H9 (cell line): ENCODE results near the gene HFE. TPM values are rescaled to one million over a fixed set of nuclear protein-coding genes. Genes with fewer than 3 reads are reported as not detected.
"Not testable (repeated sequence)": the region's sequence is repeated elsewhere in the genome, so short reads cannot be mapped to it uniquely, and the experiment has no call there.

Source experiments
- DNase-seq: peaks from one replicate; pipeline ENCODE4 v3.0.0-alpha.2; 2017
- H2AFZ ChIP-seq: one replicate; pipeline ENCODE4 v1.6.1; 2013; ENCODE audit warnings: mild to moderate bottlenecking, low read length, control low read depth, moderate library complexity
- H2AK5ac ChIP-seq: 2 replicates; pipeline ENCODE4 v1.6.1; 2013; ENCODE audit warnings: low read length, control low read depth, mixed read lengths; ENCODE audit not compliant: insufficient read length
- H2BK120ac ChIP-seq: one replicate; pipeline ENCODE4 v1.6.1; 2013; ENCODE audit warnings: low read depth, mild to moderate bottlenecking, low read length, control low read depth, inconsistent platforms; ENCODE audit not compliant: poor library complexity, severe bottlenecking
- H2BK12ac ChIP-seq: 2 replicates; pipeline ENCODE4 v1.6.1; 2013; ENCODE audit warnings: low read length, control low read depth, mixed read lengths, low read depth; ENCODE audit not compliant: insufficient read length
- H2BK15ac ChIP-seq: 2 replicates; pipeline ENCODE4 v1.6.1; 2013; ENCODE audit warnings: low read depth, low read length, control low read depth
- H2BK20ac ChIP-seq: one replicate; pipeline ENCODE4 v1.6.1; 2013; ENCODE audit warnings: low read depth, mild to moderate bottlenecking, low read length, control low read depth, inconsistent platforms; ENCODE audit not compliant: poor library complexity, severe bottlenecking
- H2BK5ac ChIP-seq: 2 replicates; pipeline ENCODE4 v1.6.1; 2013; ENCODE audit warnings: low read length, control low read depth, mixed read lengths; ENCODE audit not compliant: insufficient read length
- H3K14ac ChIP-seq: 2 replicates; pipeline ENCODE4 v1.6.1; 2013; ENCODE audit warnings: low read length, control low read depth; ENCODE audit not compliant: insufficient read depth
- H3K18ac ChIP-seq: 2 replicates; pipeline ENCODE4 v1.6.1; 2013; ENCODE audit warnings: low read depth, mild to moderate bottlenecking, mixed read lengths, low read length, control low read depth; ENCODE audit not compliant: insufficient read length
- H3K23ac ChIP-seq: 2 replicates; pipeline ENCODE4 v1.6.1; 2013; ENCODE audit warnings: low read length, control low read depth, mixed read lengths, low read depth; ENCODE audit not compliant: insufficient read length
- H3K23me2 ChIP-seq: 2 replicates; pipeline ENCODE4 v1.6.1; 2013; ENCODE audit warnings: low read depth, mild to moderate bottlenecking, mixed read lengths, low read length, control low read depth; ENCODE audit not compliant: insufficient read length, poor library complexity, severe bottlenecking
- H3K27ac ChIP-seq: 2 replicates; pipeline ENCODE4 v1.5.1; 2013; ENCODE audit warnings: low read length, control low read depth, mixed read lengths, low read depth; ENCODE audit not compliant: insufficient read length
- H3K27me3 ChIP-seq: 2 replicates; pipeline ENCODE4 v1.6.1; 2013; ENCODE audit warnings: low read length, control low read depth, inconsistent platforms; ENCODE audit not compliant: insufficient read depth
- H3K4ac ChIP-seq: 2 replicates; pipeline ENCODE4 v1.6.1; 2013; ENCODE audit warnings: low read depth, mild to moderate bottlenecking, control low read depth, inconsistent platforms, low read length, moderate library complexity
- H3K4me1 ChIP-seq: 2 replicates; pipeline ENCODE4 v1.6.1; 2013; ENCODE audit warnings: low read length, control low read depth, inconsistent platforms; ENCODE audit not compliant: insufficient read depth
- H3K4me2 ChIP-seq: 2 replicates; pipeline ENCODE4 v1.6.1; 2013; ENCODE audit warnings: low read length, control low read depth, mixed read lengths; ENCODE audit not compliant: insufficient read length, insufficient read depth
- H3K56ac ChIP-seq: 2 replicates; pipeline ENCODE4 v1.6.1; 2013; ENCODE audit warnings: low read depth, mild to moderate bottlenecking, mixed read lengths, low read length, control low read depth; ENCODE audit not compliant: insufficient read length
- H3K79me1 ChIP-seq: 2 replicates; pipeline ENCODE4 v1.6.1; 2013; ENCODE audit warnings: low read depth, mild to moderate bottlenecking, moderate library complexity, low read length, control low read depth, inconsistent platforms; ENCODE audit not compliant: insufficient read depth, poor library complexity, severe bottlenecking
- H3K79me2 ChIP-seq: 2 replicates; pipeline ENCODE4 v1.6.1; 2013; ENCODE audit warnings: low read length, control low read depth, inconsistent platforms; ENCODE audit not compliant: insufficient read depth
- H3K9ac ChIP-seq: 2 replicates; pipeline ENCODE4 v1.6.1; 2013; ENCODE audit warnings: low read length, control low read depth, mixed read lengths; ENCODE audit not compliant: insufficient read length; ENCODE audit errors: extremely low read depth
- H3K9me3 ChIP-seq: one replicate; pipeline ENCODE4 v1.6.1; 2013; ENCODE audit warnings: low read depth, low read length, inconsistent platforms; ENCODE audit not compliant: control insufficient read depth
- H3T11ph ChIP-seq: one replicate; pipeline ENCODE4 v1.6.1; 2013; ENCODE audit warnings: mild to moderate bottlenecking, low read length, control low read depth, inconsistent platforms
- H4K20me1 ChIP-seq: one replicate; pipeline ENCODE4 v1.6.1; 2013; ENCODE audit not compliant: control insufficient read depth, insufficient read length, insufficient read depth
- H4K5ac ChIP-seq: 2 replicates; pipeline ENCODE4 v1.6.1; 2013; ENCODE audit warnings: low read depth, mild to moderate bottlenecking, mixed read lengths, low read length, control low read depth; ENCODE audit not compliant: insufficient read length
- H4K8ac ChIP-seq: replicated peaks from 2 replicates; pipeline ENCODE4 v1.6.1; 2013; ENCODE audit warnings: low read length, control low read depth, mixed read lengths, low read depth; ENCODE audit not compliant: insufficient read length
- H4K91ac ChIP-seq: 2 replicates; pipeline ENCODE4 v1.6.1; 2013; ENCODE audit warnings: low read depth, mild to moderate bottlenecking, moderate library complexity, mixed read lengths, low read length, control low read depth; ENCODE audit not compliant: insufficient read length
- H3K27ac Mint-ChIP-seq, 3 experiments: 2 replicates in 2 of 3; 3 replicates in 1 of 3; pipeline ENCODE4 v1.8.0; 2020 to 2021; ENCODE audit warnings: mixed read lengths in 3 of 3, mild to moderate bottlenecking in 1 of 3, moderate library complexity in 1 of 3
- H3K27me3 Mint-ChIP-seq: 2 replicates; pipeline ENCODE4 v1.8.0; 2021; ENCODE audit warnings: low read depth, mild to moderate bottlenecking, moderate library complexity, mixed read lengths
- H3K36me3 Mint-ChIP-seq, 3 experiments: 2 replicates in 2 of 3; 3 replicates in 1 of 3; pipeline ENCODE4 v1.8.0; 2020 to 2021; ENCODE audit warnings: low read depth in 3 of 3, mixed read lengths in 3 of 3; ENCODE audit not compliant: insufficient read depth in 1 of 3
- H3K4me1 Mint-ChIP-seq, 2 experiments: 2 replicates each; pipeline ENCODE4 v1.8.0; 2020; ENCODE audit warnings: mixed read lengths in 2 of 2
- H3K4me3 Mint-ChIP-seq, 2 experiments: 2 replicates in 1 of 2; 3 replicates in 1 of 2; pipeline ENCODE4 v1.8.0; 2020 to 2021; ENCODE audit warnings: mild to moderate bottlenecking in 2 of 2, mixed read lengths in 2 of 2, moderate library complexity in 1 of 2
- H3K9me3 Mint-ChIP-seq, 2 experiments: 2 replicates in 1 of 2; 3 replicates in 1 of 2; pipeline ENCODE4 v1.8.0; 2020; ENCODE audit warnings: mild to moderate bottlenecking in 2 of 2, mixed read lengths in 2 of 2, moderate library complexity in 1 of 2
- WGBS: extraction: QIAGEN DNeasy Blood & Tissue Kit; methylation state at CpG from one replicate; pipeline ENCODE4 v1.1.7; 2013; ENCODE audit warnings: missing lambda C conversion rate, low lambda C conversion rate, mixed read lengths; ENCODE audit not compliant: insufficient read length; ENCODE audit errors: extremely low coverage; 5-methylcytosine and 5-hydroxymethylcytosine counted together
- total RNA-seq: library from RNA; stranded (reverse); gene quantifications from 2 replicates; pipeline ENCODE4 v1.2.1, GENCODE V29; 2021
- TF ChIP-seq, protein P1 (sequence below): fragments of 200-600 bp; sonication (generic); conservative IDR thresholded peaks from 3 replicates; pipeline ENCODE4 v1.8.0; 2021; ENCODE audit warnings: antibody characterized with exemption, mild to moderate bottlenecking

Gene HFE
- total RNA-seq, 1 experiment from 2014 or later, result 0.98 TPM

DNA sequence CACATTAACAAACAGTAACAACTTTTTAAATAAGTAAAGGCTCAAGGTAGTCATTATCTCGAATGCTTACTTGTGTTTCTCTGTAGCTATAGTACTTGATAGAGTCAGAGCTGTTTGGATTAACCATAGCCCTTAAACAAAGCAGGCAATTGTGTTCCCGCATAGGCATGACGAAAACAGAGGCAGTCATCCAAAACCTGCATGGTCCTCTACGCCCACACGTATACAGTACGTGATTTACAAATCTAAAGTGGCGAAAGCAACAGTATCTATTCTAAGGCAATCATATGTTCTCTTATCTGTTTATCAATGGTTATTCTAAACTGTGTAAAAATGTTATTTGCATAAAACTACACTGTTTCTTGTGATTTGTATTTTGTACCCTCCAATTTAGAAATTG lies 31.8 kb downstream of the HFE start:
- TF ChIP-seq, protein P1, sequence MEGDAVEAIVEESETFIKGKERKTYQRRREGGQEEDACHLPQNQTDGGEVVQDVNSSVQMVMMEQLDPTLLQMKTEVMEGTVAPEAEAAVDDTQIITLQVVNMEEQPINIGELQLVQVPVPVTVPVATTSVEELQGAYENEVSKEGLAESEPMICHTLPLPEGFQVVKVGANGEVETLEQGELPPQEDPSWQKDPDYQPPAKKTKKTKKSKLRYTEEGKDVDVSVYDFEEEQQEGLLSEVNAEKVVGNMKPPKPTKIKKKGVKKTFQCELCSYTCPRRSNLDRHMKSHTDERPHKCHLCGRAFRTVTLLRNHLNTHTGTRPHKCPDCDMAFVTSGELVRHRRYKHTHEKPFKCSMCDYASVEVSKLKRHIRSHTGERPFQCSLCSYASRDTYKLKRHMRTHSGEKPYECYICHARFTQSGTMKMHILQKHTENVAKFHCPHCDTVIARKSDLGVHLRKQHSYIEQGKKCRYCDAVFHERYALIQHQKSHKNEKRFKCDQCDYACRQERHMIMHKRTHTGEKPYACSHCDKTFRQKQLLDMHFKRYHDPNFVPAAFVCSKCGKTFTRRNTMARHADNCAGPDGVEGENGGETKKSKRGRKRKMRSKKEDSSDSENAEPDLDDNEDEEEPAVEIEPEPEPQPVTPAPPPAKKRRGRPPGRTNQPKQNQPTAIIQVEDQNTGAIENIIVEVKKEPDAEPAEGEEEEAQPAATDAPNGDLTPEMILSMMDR, result no peak
- no peaks in the 10 kb centered on the region for H3K9me3 ChIP-seq

DNA sequence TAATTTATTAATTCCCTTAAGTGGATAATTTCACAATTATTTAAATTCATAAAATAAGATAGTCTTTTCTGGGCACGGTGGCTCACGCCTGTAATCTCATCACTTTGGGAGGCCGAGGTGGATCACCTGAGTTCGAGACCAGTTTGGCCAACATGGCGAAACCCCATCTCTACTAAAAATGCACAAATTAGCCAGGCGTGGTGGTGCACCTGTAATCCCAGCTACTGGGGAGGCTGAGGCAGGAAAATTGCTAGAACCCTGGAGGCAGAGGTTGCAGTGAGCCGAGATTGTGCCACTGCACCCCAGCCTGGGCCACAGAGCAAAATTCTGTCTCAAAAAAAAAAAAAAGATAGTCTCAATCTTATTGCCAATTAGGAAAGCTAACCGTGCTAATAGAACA lies 32.9 kb downstream of the HFE start:
- not testable (repeated sequence) for H3K4me2 ChIP-seq, H3K27me3 ChIP-seq, H3K9me3 Mint-ChIP-seq, H3K4me1 ChIP-seq, H3T11ph ChIP-seq, H2BK120ac ChIP-seq, H3K14ac ChIP-seq, H4K91ac ChIP-seq, DNase-seq, H2BK20ac ChIP-seq, H2BK5ac ChIP-seq, H4K8ac ChIP-seq, H2AK5ac ChIP-seq, H2BK12ac ChIP-seq, H3K9ac ChIP-seq, H3K79me1 ChIP-seq, H3K18ac ChIP-seq, H3K9me3 ChIP-seq, H2BK15ac ChIP-seq, H4K5ac ChIP-seq, H2AFZ ChIP-seq, H3K56ac ChIP-seq, H3K23me2 ChIP-seq, H3K27ac ChIP-seq, H3K4ac ChIP-seq, H3K23ac ChIP-seq, H3K4me3 Mint-ChIP-seq, H4K20me1 ChIP-seq, H3K27me3 Mint-ChIP-seq, H3K36me3 Mint-ChIP-seq, H3K79me2 ChIP-seq
- no CpG with 5 or more reads among the region's 8 CpGs for WGBS
- Mint-ChIP-seq H3K4me1 (peaks cover 18 to 21% of the 10 kb centered on the region in 2 experiments), H3K27ac (peak overlapping the region in 1 of 3 experiments; percentile 90; a peak in 1 of 7 replicates)

More for the DNA sequence above, 31.8 kb downstream of the HFE start:
- no peak overlapping the region for H3K18ac ChIP-seq
- H3K14ac ChIP-seq, result no peak overlapping the region
- no peak overlapping the region for H2BK5ac ChIP-seq
- no peaks in the 10 kb centered on the region for H4K20me1 ChIP-seq
- peaks cover 6% of the 10 kb centered on the region for H3K23me2 ChIP-seq
- Mint-ChIP-seq H3K27me3 (peaks cover 4% of the 10 kb centered on the region; the same call in 1 of the 2 replicates), H3K9me3 (peaks cover 0 to 2% of the 10 kb centered on the region in 2 experiments; a peak in 3 of 5 replicates), H3K27ac (peak overlapping the region in 1 of 3 experiments; percentile 73; a peak in 1 of 7 replicates), H3K4me3 (no peak overlapping the region), H3K36me3 (no peaks in the 10 kb centered on the region), H3K4me1 (peaks cover 18 to 21% of the 10 kb centered on the region in 2 experiments)
- no peak overlapping the region for H3K23ac ChIP-seq
- no peak overlapping the region for H3K56ac ChIP-seq
- H3K9ac ChIP-seq, result no peak overlapping the region
- H2BK120ac ChIP-seq, result no peak overlapping the region
- H2BK12ac ChIP-seq, result no peak overlapping the region
- no peak overlapping the region for H4K91ac ChIP-seq
- H4K5ac ChIP-seq, result no peak overlapping the region
- no peak overlapping the region for H2BK15ac ChIP-seq
- no peak overlapping the region for H4K8ac ChIP-seq
- H3K79me1 ChIP-seq, result no peaks in the 10 kb centered on the region
- H3T11ph ChIP-seq, result no peak overlapping the region
- H3K4me1 ChIP-seq, result no peaks in the 10 kb centered on the region
- H3K79me2 ChIP-seq, result no peaks in the 10 kb centered on the region
- no peak overlapping the region for H2AK5ac ChIP-seq
- H3K4me2 ChIP-seq, result no peak overlapping the region
- DNase-seq, result no peak
- WGBS, result no CpG with 5 or more reads among the region's 7 CpGs
- H2BK20ac ChIP-seq, result no peak overlapping the region
- no peak overlapping the region for H3K27ac ChIP-seq
- no peak overlapping the region for H2AFZ ChIP-seq
- H3K4ac ChIP-seq, result no peak overlapping the region
- H3K27me3 ChIP-seq, result no peaks in the 10 kb centered on the region
